T-cell (primary cell): ENCODE results near the gene PORCN. TPM values are rescaled to one million over a fixed set of nuclear protein-coding genes. Genes with fewer than 3 reads are reported as not detected.

Experiments used
- ATAC-seq, 4 experiments: fragments of 200-7000 bp in 3 of 4; fragments of 150-1000 bp in 1 of 4; cut with Tn5 transposase; replicated peaks in 1 of 4; 1 replicate in 3 of 4; 2 replicates in 1 of 4; pipeline ENCODE4 v1.10.0; 2021; ENCODE audit warnings: moderate library complexity in 3 of 4, mild to moderate bottlenecking in 2 of 4, moderate number of reproducible peaks in 1 of 4
- CTCF ChIA-PET, 2 donors: fragments of 300-600 bp; sonication (Branson Sonifier 250); formaldehyde crosslinking; loops; one replicate each; lab custom pipeline; 2022; ENCODE audit warnings: antibody characterized with exemption in 2 of 2; lab: Charles Lee
- POLR2A ChIA-PET, 2 donors: fragments of 300-600 bp; sonication (Branson Sonifier 250); formaldehyde crosslinking; loops; one replicate each; lab custom pipeline; 2022; ENCODE audit warnings: antibody characterized with exemption in 2 of 2; lab: Charles Lee
- DNase-seq, 35 experiments: peaks; one replicate each; pipeline versions ENCODE4 v3.0.0 to v3.0.0-alpha.2; 2013 to 2023
- H3K27ac ChIP-seq: one replicate; pipeline ENCODE4 v1.5.1; 2013; ENCODE audit warnings: low read length
- H3K27me3 ChIP-seq, 2 experiments: replicated peaks in 1 of 2; 1 replicate in 1 of 2; 2 replicates in 1 of 2; pipeline versions ENCODE4 v1.6.1 to v1.7.0; 2013; ENCODE audit warnings: low read length in 1 of 2, mixed read lengths in 1 of 2; ENCODE audit not compliant: control insufficient read depth in 2 of 2, insufficient read depth in 2 of 2; ENCODE audit errors: extremely low read depth in 1 of 2
- H3K36me3 ChIP-seq, 2 donors: 1 replicate in 1 of 2; 2 replicates in 1 of 2; pipeline versions ENCODE4 v1.6.1 to v1.7.0; 2013; ENCODE audit warnings: low read length in 1 of 2; ENCODE audit not compliant: control insufficient read depth in 2 of 2, insufficient read depth in 1 of 2; ENCODE audit errors: extremely low read depth in 1 of 2
- H3K4me1 ChIP-seq, 2 experiments: 1 replicate in 1 of 2; 2 replicates in 1 of 2; pipeline versions ENCODE4 v1.6.1 to v1.7.0; 2013; ENCODE audit warnings: low read length in 2 of 2, mixed read lengths in 1 of 2; ENCODE audit not compliant: insufficient read depth in 2 of 2, control insufficient read depth in 1 of 2; ENCODE audit errors: extremely low read depth in 1 of 2
- H3K4me3 ChIP-seq, 2 donors: 1 replicate in 1 of 2; 2 replicates in 1 of 2; pipeline versions ENCODE4 v1.5.1 to v1.7.0; 2013; ENCODE audit warnings: mild to moderate bottlenecking in 2 of 2, low read length in 1 of 2, moderate library complexity in 1 of 2; ENCODE audit not compliant: control insufficient read depth in 1 of 2; ENCODE audit errors: extremely low read depth in 1 of 2
- H3K9me3 ChIP-seq: 2 replicates; pipeline ENCODE4 v1.7.0; 2013
- H3K27ac Mint-ChIP-seq, 2 donors: one replicate each; pipeline ENCODE4 v1.8.0; 2020 to 2021; ENCODE audit warnings: mild to moderate bottlenecking in 2 of 2, mixed read lengths in 2 of 2
- H3K27me3 Mint-ChIP-seq, 2 donors: one replicate each; pipeline ENCODE4 v1.8.0; 2021 to 2022; ENCODE audit warnings: mixed read lengths in 2 of 2
- H3K36me3 Mint-ChIP-seq: one replicate; pipeline ENCODE4 v1.8.0; 2021; ENCODE audit warnings: mixed read lengths
- H3K4me1 Mint-ChIP-seq, 3 donors: one replicate each; pipeline ENCODE4 v1.8.0; 2020 to 2022; ENCODE audit warnings: mixed read lengths in 3 of 3, mild to moderate bottlenecking in 1 of 3
- H3K4me3 Mint-ChIP-seq, 3 donors: one replicate each; pipeline ENCODE4 v1.8.0; 2020 to 2022; ENCODE audit warnings: mild to moderate bottlenecking in 3 of 3, mixed read lengths in 3 of 3, moderate library complexity in 3 of 3
- H3K9me3 Mint-ChIP-seq, 3 donors: one replicate each; pipeline ENCODE4 v1.8.0; 2020 to 2022; ENCODE audit warnings: mixed read lengths in 3 of 3
- WGBS: methylation state at CpG from one replicate; pipeline ENCODE4 v1.1.5; 2013; ENCODE audit warnings: missing lambda C conversion rate; ENCODE audit not compliant: insufficient coverage; 5-methylcytosine and 5-hydroxymethylcytosine counted together
- total RNA-seq, 35 experiments: library from RNA in 6 of 35; stranded (reverse) in 6 of 35; fragments of 120-200 nt in 1 of 35; gene quantifications; one replicate each; pipeline versions ENCODE4 v1.2.1 to v1.2.4 and lab custom pipeline; 2013 to 2026

The PORCN gene
- total RNA-seq, 5 donors from 2014 or later (not counting 1 experiment from before 2014, with no cell fraction given) = 16.8 to 21.7 (median 18.6) TPM

DNA sequence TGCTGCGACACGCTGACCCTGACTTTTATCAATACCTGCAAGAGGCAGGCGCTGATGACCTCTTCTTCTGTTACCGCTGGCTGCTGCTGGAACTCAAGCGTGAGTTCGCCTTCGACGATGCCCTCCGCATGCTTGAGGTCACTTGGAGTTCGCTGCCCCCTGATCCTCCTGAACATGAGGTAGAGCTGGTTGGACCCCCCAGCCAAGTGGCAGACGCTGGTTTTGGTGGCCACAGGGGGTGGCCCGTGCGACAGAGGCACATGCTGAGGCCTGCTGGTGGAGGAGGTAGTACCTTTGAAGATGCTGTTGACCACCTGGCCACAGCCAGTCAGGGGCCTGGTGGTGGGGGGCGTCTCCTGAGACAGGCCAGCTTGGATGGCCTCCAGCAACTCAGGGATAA is 51.3 kb downstream of the PORCN start:
- H3K9me3 Mint-ChIP-seq = no peaks in the 10 kb centered on the region
- ATAC-seq (no peak), DNase-seq (no peak)
- Histone ChIP-seq H3K4me3 (no peak overlapping the region), H3K27me3 (no peaks in the 10 kb centered on the region), H3K9me3 (no peaks in the 10 kb centered on the region), H3K27ac (no peak overlapping the region), H3K36me3 (peaks cover 7 to 35% of the 10 kb centered on the region in 2 donors), H3K4me1 (no peaks in the 10 kb centered on the region)
- no peak overlapping the region for H3K27ac Mint-ChIP-seq
- ChIA-PET CTCF (no interaction called here), POLR2A (interaction anchor here in 1 of 2 donors (0.6 kb wide), 1 partner anchor 103 kb away, joined by 4 read pairs; no protein-coding TSS in a partner anchor)
- H3K36me3 Mint-ChIP-seq = peaks cover 23% of the 10 kb centered on the region
- H3K4me1 Mint-ChIP-seq = no peaks in the 10 kb centered on the region
- no peak overlapping the region for H3K4me3 Mint-ChIP-seq
- H3K27me3 Mint-ChIP-seq = no peaks in the 10 kb centered on the region
- 88% methylated on average over 10 of the region's 14 CpGs for WGBS

DNA sequence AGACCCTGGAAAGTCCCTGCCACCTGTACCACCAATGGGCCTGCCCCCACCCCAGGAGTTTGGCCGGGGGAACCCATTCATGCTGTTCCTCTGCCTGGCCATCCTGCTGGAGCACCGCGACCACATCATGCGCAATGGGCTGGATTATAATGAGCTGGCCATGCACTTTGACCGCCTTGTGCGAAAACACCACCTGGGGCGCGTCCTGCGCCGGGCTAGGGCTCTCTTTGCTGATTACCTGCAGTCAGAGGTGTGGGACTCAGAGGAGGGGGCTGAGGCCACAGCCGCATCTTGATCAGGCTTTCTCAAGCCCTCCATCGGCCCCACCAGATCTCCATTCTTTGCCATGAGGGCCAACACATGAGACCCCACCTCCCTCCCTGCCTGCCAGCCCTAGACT is 51.9 kb downstream of the PORCN start:
- Mint-ChIP-seq H3K4me3 (no peak overlapping the region), H3K36me3 (peaks cover 19% of the 10 kb centered on the region), H3K4me1 (no peaks in the 10 kb centered on the region), H3K27ac (no peak overlapping the region), H3K27me3 (no peaks in the 10 kb centered on the region), H3K9me3 (no peaks in the 10 kb centered on the region)
- H3K9me3 ChIP-seq = no peaks in the 10 kb centered on the region
- ChIA-PET POLR2A (interaction anchor here in 1 of 2 donors (0.6 kb wide), 1 partner anchor 102 kb away, joined by 4 read pairs; no protein-coding TSS in a partner anchor), CTCF (no interaction called here)
- no peak overlapping the region for H3K4me3 ChIP-seq
- no peaks in the 10 kb centered on the region for H3K4me1 ChIP-seq
- H3K27me3 ChIP-seq = no peaks in the 10 kb centered on the region
- H3K36me3 ChIP-seq = peaks cover 7 to 33% of the 10 kb centered on the region in 2 donors
- H3K27ac ChIP-seq = no peak overlapping the region
- DNase-seq (no peak), ATAC-seq (no peak)
- WGBS = 100% methylated on average over 1 of the region's 12 CpGs

DNA sequence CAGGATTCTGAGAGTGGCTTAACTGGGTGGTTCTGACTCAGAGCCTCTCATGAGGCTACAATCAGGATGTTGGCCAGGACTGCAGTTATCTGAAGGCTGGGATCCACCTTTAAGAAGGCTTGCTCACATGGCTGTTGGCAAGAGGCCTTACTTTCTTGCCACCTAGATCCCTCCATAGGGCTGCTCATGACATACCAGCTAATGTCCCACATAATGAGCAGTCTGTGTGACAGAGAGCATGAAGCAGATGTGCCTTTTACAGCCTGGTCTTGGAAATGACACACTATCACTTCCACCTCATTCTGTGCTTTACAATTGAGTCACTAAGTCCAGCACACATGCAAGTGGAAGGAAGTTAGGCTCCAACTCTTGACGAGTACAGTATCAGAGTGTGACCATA is 61.2 kb downstream of the PORCN start:
- Mint-ChIP-seq H3K4me3 (no peak overlapping the region), H3K27ac (no peak overlapping the region)
- CTCF ChIA-PET = no interaction called here

More for the DNA sequence above, 61.2 kb downstream of the PORCN start:
- no peaks in the 10 kb centered on the region for H3K36me3 ChIP-seq
- H3K27ac ChIP-seq = no peak overlapping the region
- no peaks in the 10 kb centered on the region for H3K9me3 ChIP-seq
- H3K4me1 ChIP-seq = peaks cover 0 to 9% of the 10 kb centered on the region in 2 experiments
- WGBS = no CpG with 5 or more reads among the region's 1 CpG
- no peak overlapping the region for H3K4me3 ChIP-seq
- POLR2A ChIA-PET = no interaction called here
- H3K27me3 Mint-ChIP-seq = no peaks in the 10 kb centered on the region
- peaks cover 2% of the 10 kb centered on the region for H3K36me3 Mint-ChIP-seq
- no peak for DNase-seq
- H3K27me3 ChIP-seq = no peaks in the 10 kb centered on the region
- no peak for ATAC-seq
- no peaks in the 10 kb centered on the region for H3K9me3 Mint-ChIP-seq
- H3K4me1 Mint-ChIP-seq = peaks cover 4 to 12% (median 8%) of the 10 kb centered on the region in 3 donors

Other genes starting within 250 kb of the PORCN start
- not detected for gene SSX3, start 152.3 kb upstream of the PORCN start, total RNA-seq
- not detected for gene SSX4, start 125.5 kb upstream of the PORCN start, total RNA-seq
- not detected for gene SSX4B, start 97.0 kb upstream of the PORCN start, total RNA-seq
- gene SLC38A5, start 38.7 kb upstream of the PORCN start, total RNA-seq = 10 to 100 TPM; 18.0 to 37.0 (median 26.5) TPM
- 10 to 100 TPM; 51.4 to 64.9 (median 56.8) TPM for gene FTSJ1, start 32.8 kb upstream of the PORCN start, total RNA-seq
- 10 to 100 TPM; 41.1 to 60.4 (median 46.1) TPM for gene EBP, start 12.8 kb downstream of the PORCN start, total RNA-seq
- gene TBC1D25, start 30.7 kb downstream of the PORCN start, total RNA-seq = 10 to 100 TPM; 27.0 to 30.6 (median 29.5) TPM
- 100 to 1,000 TPM; 212 to 345 (median 222) TPM for gene RBM3, start 65.5 kb downstream of the PORCN start, total RNA-seq
- gene WDR13, start 88.5 kb downstream of the PORCN start, total RNA-seq = 10 to 100 TPM; 39.0 to 65.9 (median 59.3) TPM
- gene WAS, start 174.8 kb downstream of the PORCN start, total RNA-seq = 100 to 1,000 TPM in 3 of 5 donors, 10 to 100 TPM in 2; 92.0 to 118 (median 103) TPM
- gene SUV39H1, start 187.7 kb downstream of the PORCN start, total RNA-seq = 10 to 100 TPM in 3 of 5 donors, 1 to 10 TPM in 2; 7.6 to 12.0 (median 10.6) TPM